ENCODE data around the gene SLC14A1. TPM values are rescaled to one million over a fixed set of nuclear protein-coding genes. Genes with fewer than 3 reads are reported as not detected.
A peak's percentile ranks its signal among the peaks of the same experiment; 100 is the strongest.
"Not testable (repeated sequence)": the region's sequence is repeated elsewhere in the genome, so short reads cannot be mapped to it uniquely, and the experiment has no call there.

SLC14A1 gene
- total RNA-seq, 2 donors from 2014 or later = 11.4 to 23.9 TPM

- DNase-seq (ENCODE audit: low spot score) = no peak
- Histone ChIP-seq H3K36me3 (no peaks in the 10 kb centered on the region), H3K27me3 (no peaks in the 10 kb centered on the region), H3K4me3 (no peak overlapping the region), H3K4me1 (peaks cover 0 to 25% of the 10 kb centered on the region in 2 donors), H3K27ac (no peak overlapping the region), H3K9me3 (no peaks in the 10 kb centered on the region)
- TF ChIP-seq, protein P1, sequence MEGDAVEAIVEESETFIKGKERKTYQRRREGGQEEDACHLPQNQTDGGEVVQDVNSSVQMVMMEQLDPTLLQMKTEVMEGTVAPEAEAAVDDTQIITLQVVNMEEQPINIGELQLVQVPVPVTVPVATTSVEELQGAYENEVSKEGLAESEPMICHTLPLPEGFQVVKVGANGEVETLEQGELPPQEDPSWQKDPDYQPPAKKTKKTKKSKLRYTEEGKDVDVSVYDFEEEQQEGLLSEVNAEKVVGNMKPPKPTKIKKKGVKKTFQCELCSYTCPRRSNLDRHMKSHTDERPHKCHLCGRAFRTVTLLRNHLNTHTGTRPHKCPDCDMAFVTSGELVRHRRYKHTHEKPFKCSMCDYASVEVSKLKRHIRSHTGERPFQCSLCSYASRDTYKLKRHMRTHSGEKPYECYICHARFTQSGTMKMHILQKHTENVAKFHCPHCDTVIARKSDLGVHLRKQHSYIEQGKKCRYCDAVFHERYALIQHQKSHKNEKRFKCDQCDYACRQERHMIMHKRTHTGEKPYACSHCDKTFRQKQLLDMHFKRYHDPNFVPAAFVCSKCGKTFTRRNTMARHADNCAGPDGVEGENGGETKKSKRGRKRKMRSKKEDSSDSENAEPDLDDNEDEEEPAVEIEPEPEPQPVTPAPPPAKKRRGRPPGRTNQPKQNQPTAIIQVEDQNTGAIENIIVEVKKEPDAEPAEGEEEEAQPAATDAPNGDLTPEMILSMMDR (IDR thresholded peaks at IDR 0.05) = no peak
Observed at GRCh38 chr18:45757005-45757404, 33.0 kb downstream of the SLC14A1 start.

DNA sequence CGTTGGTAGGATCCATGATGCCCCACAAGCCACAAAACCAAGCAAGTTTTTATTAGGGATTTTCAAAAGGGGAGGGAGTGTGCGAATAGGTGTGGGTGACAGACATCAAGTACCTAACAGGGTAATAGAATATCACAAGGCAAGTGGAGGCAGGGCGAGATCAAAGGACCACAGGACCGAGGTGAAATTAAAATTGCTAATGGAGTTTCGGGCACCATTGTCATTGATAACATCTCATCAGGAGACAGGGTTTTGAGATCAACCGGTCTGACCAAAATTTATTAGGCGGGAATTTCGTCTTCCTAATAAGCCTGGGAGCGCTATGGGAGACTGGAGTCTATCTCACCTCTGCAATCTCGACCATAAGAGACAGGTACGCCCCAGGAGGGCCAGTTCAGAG, 33.7 kb downstream of the SLC14A1 start:
- H3K4me1 ChIP-seq = peaks cover 0 to 25% of the 10 kb centered on the region in 2 donors
- H3K27me3 ChIP-seq; H3K9me3 ChIP-seq; H3K27ac ChIP-seq; H3K4me3 ChIP-seq; DNase-seq (ENCODE audit: low spot score); H3K36me3 ChIP-seq: not testable (repeated sequence)

DNA sequence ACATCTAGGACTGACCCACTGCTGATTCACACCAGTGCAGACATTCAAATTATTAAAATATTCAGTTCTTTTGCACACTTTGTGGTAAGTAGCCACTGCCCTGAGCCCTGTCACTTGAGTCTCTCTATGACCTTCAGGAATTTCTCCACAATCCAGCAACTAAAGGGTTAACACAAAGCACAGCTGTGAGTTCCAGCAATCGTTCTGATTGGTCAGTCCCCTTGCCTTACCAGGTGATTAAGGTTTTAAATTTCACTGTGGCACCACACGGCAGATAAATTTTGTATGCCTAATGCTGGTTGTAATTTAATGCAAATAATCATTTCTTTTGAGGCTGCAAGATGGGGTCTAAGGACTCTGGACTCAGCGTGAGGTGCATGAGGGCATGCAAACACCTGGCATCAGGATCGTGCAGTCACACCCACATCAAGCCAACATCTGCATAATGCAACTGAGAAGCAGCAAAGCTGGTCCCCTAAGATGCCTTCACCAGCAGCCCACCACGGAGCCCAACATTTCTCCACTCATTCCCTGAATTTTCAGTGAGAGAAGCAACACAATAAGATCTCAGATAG, 36.6 kb downstream of the SLC14A1 start:
- TF ChIP-seq, protein P1 (IDR thresholded peaks at IDR 0.05) = no peak
- no peaks in the 10 kb centered on the region for H3K36me3 ChIP-seq
- DNase-seq (ENCODE audit: low spot score) = no peak
- no peak overlapping the region for H3K4me3 ChIP-seq
- H3K27me3 ChIP-seq = no peaks in the 10 kb centered on the region
- H3K4me1 ChIP-seq = peaks cover 0 to 20% of the 10 kb centered on the region in 2 donors
- no peak overlapping the region for H3K27ac ChIP-seq
- H3K9me3 ChIP-seq = no peaks in the 10 kb centered on the region

- no peaks in the 10 kb centered on the region for H3K36me3 ChIP-seq
- no peak overlapping the region for H3K4me3 ChIP-seq
- no peak for DNase-seq (ENCODE audit: low spot score)
- H3K9me3 ChIP-seq = no peaks in the 10 kb centered on the region
- TF ChIP-seq, protein P1 (IDR thresholded peaks at IDR 0.05) = no peak
- H3K27ac ChIP-seq = no peak overlapping the region
- H3K27me3 ChIP-seq = no peaks in the 10 kb centered on the region
- H3K4me1 ChIP-seq = peaks cover 0 to 10% of the 10 kb centered on the region in 2 donors
Observed at GRCh38 chr18:45761512-45762114, 37.6 kb downstream of the SLC14A1 start.

DNA sequence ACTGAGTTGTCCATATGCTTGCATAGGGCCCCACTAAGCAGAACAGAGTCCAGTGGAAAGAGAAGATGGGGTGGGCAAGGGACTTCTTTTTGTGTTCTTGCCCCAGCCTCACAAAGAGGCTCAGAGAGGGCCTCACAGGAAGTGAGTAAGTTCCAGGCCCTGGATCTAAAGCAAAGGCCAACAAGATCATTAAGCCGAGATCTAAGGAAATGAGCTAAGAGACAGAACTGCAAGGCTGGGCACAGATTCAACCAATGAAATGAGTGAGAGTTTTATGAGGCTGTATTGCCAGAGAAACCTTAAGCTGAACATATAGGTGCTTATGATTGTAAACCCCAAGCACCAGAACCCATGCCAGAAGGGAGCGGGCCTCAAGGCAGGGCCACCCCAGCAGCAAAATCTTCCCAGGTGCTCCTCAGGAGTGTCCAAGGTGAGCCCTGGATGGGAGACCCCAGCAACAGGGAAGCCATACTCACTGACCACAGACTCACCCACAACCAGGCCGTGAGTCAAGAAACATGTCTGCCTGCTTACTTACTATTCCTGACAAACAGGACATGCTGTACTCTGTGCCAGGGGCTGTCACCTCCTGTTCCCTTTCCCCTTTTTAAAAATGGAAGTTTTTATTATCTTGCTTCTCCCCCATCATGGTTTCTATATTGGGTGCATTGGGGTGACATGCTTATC, 40.2 kb downstream of the SLC14A1 start:
- H3K4me1 ChIP-seq = peaks cover 0 to 5% of the 10 kb centered on the region in 2 donors
- H3K9me3 ChIP-seq = no peaks in the 10 kb centered on the region
- H3K27me3 ChIP-seq = no peaks in the 10 kb centered on the region
- TF ChIP-seq, protein P1 (IDR thresholded peaks at IDR 0.05) = no peak
- H3K27ac ChIP-seq = peak overlapping the region in 1 of 2 donors; percentile 45
- DNase-seq (ENCODE audit: low spot score) = no peak
- no peak overlapping the region for H3K4me3 ChIP-seq
- H3K36me3 ChIP-seq = no peaks in the 10 kb centered on the region

DNA sequence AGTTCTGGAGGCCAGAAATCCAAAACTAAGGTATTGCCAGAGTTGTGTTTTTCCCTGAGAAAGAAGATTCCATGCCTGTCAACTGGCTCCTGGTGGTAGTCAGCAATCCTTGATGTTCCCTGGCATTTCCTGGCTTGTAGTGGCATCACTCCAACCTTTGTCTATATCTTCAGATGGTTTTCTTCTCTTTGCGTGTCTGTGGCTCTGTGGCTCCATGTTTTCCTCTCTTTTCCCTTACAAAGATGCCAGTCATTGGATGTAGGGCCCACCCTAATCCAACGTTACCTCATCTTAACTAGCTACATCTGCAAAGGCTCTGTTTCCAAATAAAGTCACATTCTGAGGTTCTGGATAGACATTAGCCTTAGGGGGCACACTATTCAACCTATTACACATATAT, 41.8 kb downstream of the SLC14A1 start:
- Histone ChIP-seq H3K27me3 (no peaks in the 10 kb centered on the region), H3K27ac (no peak overlapping the region), H3K36me3 (no peaks in the 10 kb centered on the region), H3K4me1 (peaks cover 0 to 5% of the 10 kb centered on the region in 2 donors), H3K9me3 (no peaks in the 10 kb centered on the region), H3K4me3 (no peak overlapping the region)
- no peak for DNase-seq (ENCODE audit: low spot score)
- TF ChIP-seq, protein P1 (IDR thresholded peaks at IDR 0.05) = no peak

All from right atrium auricular region (tissue), 2 donors.